Nephron (organoid): ENCODE results near the gene CLC.

Experiments used
- H3K27ac Mint-ChIP-seq, 3 experiments: 2 replicates each; pipeline ENCODE4 v1.8.0; 2020; ENCODE audit warnings: mixed read lengths in 3 of 3, mild to moderate bottlenecking in 2 of 3, moderate library complexity in 1 of 3
- H3K27me3 Mint-ChIP-seq: 2 replicates; pipeline ENCODE4 v1.8.0; 2021; ENCODE audit warnings: low read depth, mild to moderate bottlenecking, moderate library complexity, mixed read lengths
- H3K36me3 Mint-ChIP-seq: 2 replicates; pipeline ENCODE4 v1.8.0; 2020; ENCODE audit warnings: low read depth, mixed read lengths
- H3K4me1 Mint-ChIP-seq: 2 replicates; pipeline ENCODE4 v1.8.0; 2020; ENCODE audit warnings: mixed read lengths
- H3K4me3 Mint-ChIP-seq, 3 experiments: 2 replicates each; pipeline ENCODE4 v1.8.0; 2020; ENCODE audit warnings: mild to moderate bottlenecking in 3 of 3, mixed read lengths in 3 of 3, moderate library complexity in 2 of 3
- H3K9me3 Mint-ChIP-seq: 2 replicates; pipeline ENCODE4 v1.8.0; 2020; ENCODE audit warnings: mixed read lengths
- CTCF ChIP-seq, 3 experiments: fragments of 200-600 bp; sonication (generic); IDR thresholded peaks; one replicate each; pipeline ENCODE4 v1.5.0; 2021; ENCODE audit warnings: antibody characterized with exemption in 3 of 3; ENCODE audit not compliant: unreplicated experiment in 3 of 3

Gene CLC

GRCh38 chr19:39708594-39708993 lies 29.2 kb downstream of the CLC start:
- TF ChIP-seq CTCF (IDR thresholded peaks at IDR 0.05; ENCODE audit: unreplicated experiment in 3 of 3), result no peak
- peaks cover 6% of the 10 kb centered on the region for H3K27me3 Mint-ChIP-seq
- H3K27ac Mint-ChIP-seq, result no peak overlapping the region
- H3K9me3 Mint-ChIP-seq, result no peaks in the 10 kb centered on the region
- no peak overlapping the region for H3K4me3 Mint-ChIP-seq
- H3K4me1 Mint-ChIP-seq, result no peaks in the 10 kb centered on the region
- no peaks in the 10 kb centered on the region for H3K36me3 Mint-ChIP-seq

- Mint-ChIP-seq H3K9me3 (no peaks in the 10 kb centered on the region), H3K4me3 (no peak overlapping the region), H3K4me1 (no peaks in the 10 kb centered on the region), H3K27ac (no peak overlapping the region), H3K27me3 (peaks cover 11% of the 10 kb centered on the region), H3K36me3 (no peaks in the 10 kb centered on the region)
- TF ChIP-seq CTCF (IDR thresholded peaks at IDR 0.05; ENCODE audit: unreplicated experiment in 3 of 3), result no peak
Measured at GRCh38 chr19:39705578-39706188, 32.1 kb downstream of the CLC start.

- no peaks in the 10 kb centered on the region for H3K36me3 Mint-ChIP-seq
- peaks cover 11% of the 10 kb centered on the region for H3K27me3 Mint-ChIP-seq
- TF ChIP-seq CTCF (IDR thresholded peaks at IDR 0.05; ENCODE audit: unreplicated experiment in 3 of 3), result no peak
- no peak within 1 kb of the TSS for H3K4me3 Mint-ChIP-seq
- no peak within 1 kb of the TSS for H3K27ac Mint-ChIP-seq
- no peaks in the 10 kb centered on the region for H3K4me1 Mint-ChIP-seq
- H3K9me3 Mint-ChIP-seq, result no peaks in the 10 kb centered on the region
Measured at GRCh38 chr19:39704181-39705044, 33.4 kb downstream of the CLC start, which contains the start of gene LGALS14. Gene LGALS14 (plus strand): TSS chr19:39704481. CDS start chr19:39704529, 48 bp downstream.

GRCh38 chr19:39701291-39701690 lies 36.5 kb downstream of the CLC start:
- no peak overlapping the region for H3K27ac Mint-ChIP-seq
- H3K9me3 Mint-ChIP-seq, result no peaks in the 10 kb centered on the region
- no peaks in the 10 kb centered on the region for H3K4me1 Mint-ChIP-seq
- no peak for TF ChIP-seq CTCF (IDR thresholded peaks at IDR 0.05; ENCODE audit: unreplicated experiment in 3 of 3)
- H3K27me3 Mint-ChIP-seq, result peaks cover 5% of the 10 kb centered on the region
- no peak overlapping the region for H3K4me3 Mint-ChIP-seq
- H3K36me3 Mint-ChIP-seq, result no peaks in the 10 kb centered on the region

GRCh38 chr19:39698535-39698934 lies 39.3 kb downstream of the CLC start:
- no peak overlapping the region for H3K27ac Mint-ChIP-seq
- H3K4me3 Mint-ChIP-seq, result no peak overlapping the region
- no peaks in the 10 kb centered on the region for H3K36me3 Mint-ChIP-seq
- no peaks in the 10 kb centered on the region for H3K4me1 Mint-ChIP-seq
- no peak for TF ChIP-seq CTCF (IDR thresholded peaks at IDR 0.05; ENCODE audit: unreplicated experiment in 3 of 3)
- H3K27me3 Mint-ChIP-seq, result peaks cover 17% of the 10 kb centered on the region
- H3K9me3 Mint-ChIP-seq, result no peaks in the 10 kb centered on the region
